ENCODE data around the gene OTOP2.

The OTOP2 gene

DNA sequence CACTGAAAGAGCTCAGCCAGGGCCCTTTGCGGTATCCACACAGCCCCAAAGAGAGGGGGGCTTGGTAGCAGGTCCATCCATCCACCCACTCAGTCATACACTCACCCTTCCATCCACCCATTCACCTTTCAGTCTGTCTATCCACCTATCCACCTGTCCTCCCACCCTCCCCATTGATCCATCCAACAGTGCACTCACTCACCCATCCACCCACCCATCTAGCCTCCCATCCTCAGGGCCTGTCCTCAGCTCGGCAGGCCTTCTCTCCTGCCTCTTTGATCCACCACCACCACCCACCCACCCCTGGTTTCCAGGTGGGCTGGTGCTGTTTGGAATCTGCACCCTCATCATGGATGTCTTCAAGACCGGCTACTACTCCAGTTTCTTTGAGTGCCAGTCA lies 1.2 kb downstream of the OTOP2 start:
- no peak for DNase-seq

DNA sequence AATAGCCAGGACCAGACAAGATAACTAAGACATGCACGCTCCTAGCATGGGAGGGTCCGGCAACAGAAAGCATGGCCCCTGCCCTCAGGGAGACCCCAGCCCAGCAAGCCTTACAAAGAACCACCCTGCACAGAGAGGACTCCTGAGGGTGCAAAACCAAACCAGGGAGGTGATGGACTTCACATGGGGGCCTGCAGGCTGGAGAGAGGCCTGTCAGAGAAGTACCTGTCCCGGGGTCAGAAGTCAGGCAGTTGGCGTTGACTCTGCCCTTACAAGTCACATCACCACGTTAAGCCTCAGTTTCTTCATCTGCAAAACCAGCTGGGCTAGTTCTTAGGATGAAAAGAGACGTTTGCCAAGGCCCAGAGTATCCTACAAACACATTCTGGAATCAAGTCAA lies 4.7 kb downstream of the OTOP2 start:
- no peak for DNase-seq

DNA sequence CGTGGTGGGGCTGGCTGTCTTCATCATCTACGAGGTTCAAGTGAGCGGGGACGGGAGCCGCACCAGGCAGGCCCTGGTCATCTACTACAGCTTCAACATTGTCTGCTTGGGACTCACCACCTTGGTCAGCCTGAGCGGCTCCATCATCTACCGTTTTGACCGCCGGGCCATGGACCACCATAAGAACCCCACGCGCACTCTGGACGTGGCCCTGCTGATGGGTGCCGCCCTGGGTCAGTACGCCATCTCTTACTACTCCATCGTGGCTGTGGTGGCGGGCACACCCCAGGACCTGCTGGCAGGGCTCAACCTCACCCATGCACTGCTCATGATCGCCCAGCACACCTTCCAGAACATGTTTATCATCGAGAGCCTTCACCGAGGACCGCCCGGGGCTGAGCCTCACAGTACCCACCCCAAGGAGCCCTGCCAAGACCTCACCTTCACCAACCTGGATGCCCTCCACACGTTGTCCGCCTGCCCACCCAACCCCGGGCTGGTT lies 6.5 kb downstream of the OTOP2 start:
- DNase-seq, result no peak

DNA sequence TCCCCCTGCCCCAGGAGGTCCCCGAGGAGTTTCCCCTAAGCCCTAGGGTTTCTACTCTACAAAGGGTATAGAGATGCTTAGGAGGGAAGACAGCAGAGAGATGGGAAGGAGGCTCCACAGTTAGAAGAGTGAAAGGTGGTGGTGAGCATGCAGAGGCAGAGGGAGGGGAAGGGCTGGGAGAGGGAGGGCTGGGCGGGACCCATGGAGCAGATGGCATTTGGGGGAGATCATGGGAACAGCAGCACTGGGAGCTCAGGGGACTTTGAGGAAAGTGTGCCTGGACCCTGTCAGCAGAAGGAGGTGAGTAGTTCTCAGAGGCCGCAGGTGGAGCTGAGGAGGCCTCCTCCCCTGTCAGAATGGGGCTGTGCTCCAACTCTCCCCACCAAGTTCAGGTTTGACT lies 11.0 kb downstream of the OTOP2 start:
- peak in 1 of 2 experiments; percentile 65 for DNase-seq

DNA sequence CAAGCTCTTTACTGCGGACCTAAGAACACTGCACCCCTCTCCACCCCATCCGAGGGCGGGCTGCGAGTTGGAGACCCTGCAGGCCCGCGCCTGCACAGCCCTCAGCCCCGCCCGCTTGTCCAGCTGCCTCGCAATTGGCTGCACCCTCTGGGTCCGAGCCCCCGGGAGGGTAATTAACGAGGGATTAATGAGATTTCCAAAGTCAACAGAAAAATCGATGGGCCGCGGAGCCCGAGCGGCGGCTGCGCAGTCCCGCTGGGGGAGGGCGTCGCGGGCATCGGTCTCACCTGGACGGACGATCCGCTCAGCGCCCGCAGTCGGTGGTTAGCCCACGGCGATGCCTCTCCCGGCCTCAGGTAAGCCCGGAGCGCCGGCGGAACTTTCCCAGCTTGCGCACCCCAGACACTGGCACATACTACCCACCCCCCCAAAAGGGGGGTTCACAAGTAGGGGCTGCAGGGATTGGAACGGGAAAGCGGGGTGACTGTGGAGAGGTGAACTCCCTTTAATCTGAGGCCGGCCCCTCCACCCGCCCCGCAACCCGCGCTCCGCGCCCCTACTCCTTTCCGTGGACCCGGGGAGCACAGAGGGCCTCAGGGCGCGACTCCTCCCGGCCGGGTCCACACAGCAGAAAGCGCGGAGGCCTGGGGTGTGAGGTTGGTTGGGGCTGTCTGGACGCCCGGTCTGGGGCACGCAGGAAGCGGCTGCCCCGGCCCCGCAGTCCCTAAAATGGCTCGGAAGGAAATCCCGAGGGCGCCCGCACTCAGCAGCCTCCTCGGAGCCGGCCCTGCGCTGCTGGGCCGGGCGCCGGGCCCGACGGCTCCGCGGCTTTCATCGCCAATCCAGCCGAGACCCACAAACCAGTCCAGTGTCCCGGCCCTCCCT lies 11.8 kb downstream of the OTOP2 start, which contains the start of gene OTOP3:
TSS of gene OTOP3 (plus strand) at position 314 of the 885 bp plus-strand sequence. CDS start at position 338, 24 bp downstream.
- DNase-seq, result peak; percentile 87 to 93

DNA sequence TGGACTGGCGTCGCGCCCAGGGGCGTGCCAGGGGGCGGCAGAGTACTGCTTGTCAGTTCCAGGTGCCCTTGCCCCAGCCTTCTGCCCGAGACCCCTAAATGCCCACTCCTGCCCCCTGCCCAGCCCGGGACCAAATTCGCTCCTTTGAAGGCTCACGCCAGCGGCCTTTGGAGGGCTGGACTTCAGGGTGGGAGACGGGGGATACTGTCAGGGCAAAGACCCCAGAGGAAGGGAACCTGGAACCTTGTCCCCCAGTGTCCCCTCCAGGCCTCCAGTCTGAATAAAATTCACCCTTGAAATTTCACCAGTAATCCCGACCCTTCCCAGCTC lies 12.4 kb downstream of the OTOP2 start:
- DNase-seq, result peak in 1 of 2 experiments; percentile 37

DNA sequence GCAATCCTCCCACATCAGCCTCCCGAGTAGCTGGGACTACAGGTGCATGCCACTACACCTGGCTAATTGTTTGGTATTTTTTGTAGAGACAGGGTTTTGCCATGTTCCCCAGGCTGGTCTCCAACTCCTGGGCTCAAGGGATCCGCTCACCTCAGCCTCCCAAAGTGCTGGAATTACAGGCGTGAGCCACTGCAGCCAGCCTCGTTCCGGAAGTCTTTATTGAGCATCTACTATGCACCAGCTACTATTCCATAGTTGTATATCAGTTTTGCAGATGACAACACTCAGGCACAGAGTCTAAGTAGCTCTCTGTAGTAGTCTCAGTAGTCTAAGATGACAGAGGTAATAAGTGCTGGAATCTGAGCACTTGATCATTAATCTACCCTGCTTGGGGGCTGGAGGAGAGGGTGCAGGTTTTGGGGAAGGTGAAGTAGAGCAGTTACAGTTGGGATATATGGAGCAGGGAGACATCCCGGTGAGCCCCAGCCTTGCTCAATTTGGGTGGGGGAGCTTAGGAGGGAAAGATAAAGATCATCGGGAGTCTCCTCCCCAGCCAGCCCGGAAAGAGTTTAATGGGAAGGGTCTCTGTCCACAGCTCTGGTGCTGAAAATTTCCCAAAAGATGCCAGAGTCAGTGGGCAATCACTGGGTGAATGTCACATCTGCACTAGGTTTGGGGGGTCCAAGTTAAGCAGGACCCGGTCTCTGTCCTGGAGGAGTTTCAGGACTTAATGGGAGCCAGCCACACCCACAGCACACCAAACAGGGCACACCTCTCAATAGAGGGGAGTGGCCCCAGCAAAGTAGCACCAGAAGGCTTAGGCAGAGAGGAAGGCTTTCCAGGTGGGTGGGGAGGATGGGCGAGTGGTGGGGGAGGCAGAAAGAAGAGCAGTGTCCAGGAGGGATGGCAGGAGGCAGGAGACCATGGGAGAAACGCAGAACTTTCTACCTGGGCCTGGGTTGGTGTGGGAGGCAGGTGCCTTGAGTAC lies 13.3 kb downstream of the OTOP2 start:
- peak; percentile 63 to 84 for DNase-seq

DNA sequence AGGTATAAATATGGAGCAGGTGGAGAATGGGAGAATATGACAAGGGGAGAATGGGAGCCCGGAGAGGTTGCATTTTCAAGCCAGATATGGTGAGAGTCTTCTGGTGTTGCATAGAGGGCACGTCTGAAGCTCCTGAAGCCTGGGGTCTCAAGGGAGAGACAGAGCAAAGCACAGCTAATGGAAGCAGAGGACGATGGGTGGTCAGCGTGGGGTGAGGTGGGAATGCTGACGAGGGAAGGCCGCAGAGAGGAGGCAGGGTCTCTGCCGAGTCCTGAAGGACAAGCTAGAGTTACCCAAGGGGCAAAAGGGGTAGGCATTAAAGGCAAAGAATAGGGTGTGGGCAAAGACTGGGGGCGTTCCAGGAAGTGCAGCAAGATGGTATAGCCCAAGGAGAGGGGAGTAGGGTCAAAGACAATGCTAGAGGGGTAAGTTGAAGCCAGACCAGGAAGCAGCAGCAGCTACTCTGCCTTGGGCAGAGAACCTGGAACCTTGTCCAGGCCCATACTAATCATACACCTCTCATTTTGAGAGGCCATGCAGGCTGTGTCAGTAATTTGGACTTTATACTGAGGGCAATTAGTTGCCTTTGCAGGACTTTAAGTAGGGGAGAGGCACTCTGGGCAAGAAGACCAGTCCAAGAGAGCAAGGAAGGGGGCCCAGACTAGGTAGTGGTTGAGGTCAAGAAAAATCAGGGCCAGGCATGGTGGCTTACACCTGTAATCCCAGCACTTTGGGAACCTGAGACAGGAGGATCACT lies 14.3 kb downstream of the OTOP2 start:
- DNase-seq, result no peak

DNA sequence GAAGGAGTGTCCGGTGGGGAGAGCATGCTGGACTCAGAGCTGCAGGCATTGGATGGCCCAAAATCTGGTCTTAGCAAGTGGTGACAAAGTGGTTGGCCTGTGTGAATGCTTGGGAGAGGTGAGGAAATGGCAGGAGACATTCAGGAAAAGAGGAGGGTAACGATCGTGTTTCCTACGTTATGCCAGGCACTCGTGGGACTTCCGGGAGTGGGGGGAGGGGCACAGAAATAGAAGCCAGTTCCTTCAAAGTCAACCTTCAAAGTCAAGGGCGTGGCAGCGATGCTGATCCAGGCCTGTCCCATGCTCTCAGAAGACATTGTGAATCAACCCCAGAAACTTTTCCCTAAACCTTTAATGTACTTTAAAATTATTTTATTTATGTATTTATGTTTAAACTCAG lies 15.5 kb downstream of the OTOP2 start:
- DNase-seq, result no peak

DNA sequence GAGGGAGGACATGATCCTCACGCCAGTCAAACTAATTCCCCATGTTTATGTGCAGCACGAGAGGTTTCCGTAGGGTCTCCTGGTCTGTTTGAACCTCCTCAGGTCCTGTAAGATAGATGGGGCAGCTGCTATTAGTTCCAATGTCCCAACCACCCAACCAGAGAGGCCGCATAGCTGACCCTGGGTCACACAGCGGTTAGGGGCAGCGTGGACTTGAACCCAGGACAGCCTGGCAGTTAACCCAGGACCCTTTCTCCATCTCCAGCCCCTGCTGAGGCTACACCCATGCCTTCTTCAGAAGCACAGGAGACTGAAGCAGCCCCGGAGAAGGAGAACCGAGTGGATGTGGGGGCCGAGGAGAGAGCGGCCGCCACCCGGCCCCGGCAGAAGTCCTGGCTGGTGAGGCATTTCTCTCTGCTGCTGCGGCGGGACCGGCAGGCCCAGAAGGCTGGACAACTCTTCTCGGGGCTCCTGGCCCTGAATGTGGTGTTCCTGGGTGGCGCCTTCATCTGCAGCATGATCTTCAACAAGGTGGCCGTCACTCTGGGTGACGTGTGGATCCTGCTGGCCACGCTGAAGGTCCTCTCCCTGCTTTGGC lies 17.2 kb downstream of the OTOP2 start:
- DNase-seq, result no peak

DNA sequence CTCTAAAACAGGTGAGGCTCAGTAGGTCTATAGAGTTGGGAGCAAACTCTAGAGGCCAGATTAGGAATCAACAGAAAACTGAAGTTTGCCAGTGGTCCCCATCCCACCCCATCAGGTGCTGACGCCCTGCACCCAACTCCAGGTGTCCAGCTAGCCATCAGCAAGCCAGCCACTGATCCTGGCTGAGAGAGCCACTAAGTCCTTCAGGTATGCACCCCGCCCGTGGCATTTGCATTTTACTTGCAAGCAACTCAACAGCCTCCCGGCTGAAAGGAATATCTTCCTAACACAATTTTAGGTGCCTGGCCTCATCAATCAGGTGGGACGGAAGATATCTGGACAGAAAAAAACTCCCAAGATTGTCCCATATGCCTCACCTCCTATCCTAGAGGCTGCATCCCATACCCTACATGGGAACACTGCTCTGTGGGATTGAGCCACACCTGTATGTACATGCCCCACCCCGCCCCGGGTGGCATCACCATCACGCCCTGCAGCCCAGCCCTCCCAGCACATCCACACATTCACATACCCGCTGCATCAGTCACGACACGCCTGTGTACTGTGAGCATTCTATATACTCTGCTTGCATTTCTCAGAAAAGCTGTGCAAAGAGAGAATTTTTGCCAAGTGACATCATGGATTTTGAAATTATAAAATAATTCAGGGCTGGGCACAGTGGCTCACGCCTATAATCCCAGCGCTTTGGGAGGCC lies 19.9 kb downstream of the OTOP2 start:
- no peak for DNase-seq

DNA sequence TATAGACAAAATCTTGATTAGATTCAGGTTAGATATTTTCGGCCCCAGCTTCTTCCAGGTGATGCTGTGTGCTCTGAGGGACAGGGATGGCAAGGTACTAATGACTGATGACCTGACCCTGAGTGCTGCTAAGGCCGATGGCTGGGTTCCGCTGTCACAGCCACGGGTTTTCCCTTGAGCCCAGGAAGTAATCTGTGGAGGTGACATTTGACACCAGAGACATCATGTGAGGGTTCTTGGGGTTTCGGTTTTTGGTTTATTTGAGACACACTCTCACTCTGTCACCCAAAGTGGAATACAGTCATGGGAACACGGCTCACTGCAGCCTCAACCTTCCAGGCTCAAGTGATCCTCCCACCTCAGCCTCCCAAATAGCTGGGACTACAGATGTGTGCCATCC lies 21.5 kb downstream of the OTOP2 start:
- no peak for DNase-seq

DNA sequence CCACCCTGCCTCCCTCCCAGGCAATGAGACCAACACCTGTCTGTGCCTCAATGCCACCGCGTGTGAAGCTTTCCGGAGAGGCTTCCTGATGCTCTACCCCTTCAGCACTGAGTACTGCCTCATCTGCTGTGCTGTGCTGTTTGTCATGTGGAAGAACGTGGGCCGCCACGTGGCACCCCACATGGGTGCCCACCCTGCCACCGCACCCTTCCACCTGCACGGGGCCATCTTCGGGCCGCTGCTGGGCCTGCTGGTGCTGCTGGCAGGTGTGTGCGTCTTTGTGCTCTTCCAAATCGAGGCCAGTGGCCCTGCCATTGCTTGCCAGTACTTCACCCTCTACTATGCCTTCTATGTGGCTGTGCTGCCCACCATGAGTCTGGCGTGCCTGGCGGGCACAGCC lies 22.6 kb downstream of the OTOP2 start:
- no peak for DNase-seq

DNA sequence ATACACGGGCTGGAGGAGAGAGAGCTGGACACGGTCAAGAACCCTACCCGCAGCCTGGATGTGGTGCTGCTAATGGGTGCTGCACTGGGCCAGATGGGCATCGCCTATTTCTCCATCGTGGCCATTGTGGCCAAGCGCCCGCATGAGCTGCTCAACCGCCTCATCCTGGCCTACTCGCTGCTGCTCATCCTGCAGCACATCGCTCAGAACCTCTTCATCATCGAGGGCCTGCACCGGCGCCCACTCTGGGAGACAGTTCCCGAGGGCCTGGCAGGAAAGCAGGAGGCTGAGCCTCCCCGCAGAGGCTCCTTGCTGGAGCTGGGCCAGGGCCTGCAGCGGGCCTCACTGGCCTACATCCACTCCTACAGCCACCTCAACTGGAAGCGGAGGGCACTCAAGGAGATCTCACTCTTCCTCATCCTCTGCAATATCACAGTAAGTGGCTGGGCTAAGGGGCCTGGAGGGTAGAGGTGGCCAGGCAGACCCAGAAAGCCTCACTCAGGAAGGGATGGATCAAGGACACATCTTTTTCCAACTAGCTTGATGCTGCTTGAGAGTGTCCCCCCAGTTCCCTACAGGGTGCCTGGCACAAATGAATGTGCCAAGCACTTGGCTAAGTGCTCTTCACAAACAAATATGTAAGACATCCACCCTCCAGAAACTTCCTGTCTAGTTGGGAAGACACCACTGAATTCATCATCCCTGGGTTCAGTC lies 23.1 kb downstream of the OTOP2 start:
- DNase-seq, result no peak

DNA sequence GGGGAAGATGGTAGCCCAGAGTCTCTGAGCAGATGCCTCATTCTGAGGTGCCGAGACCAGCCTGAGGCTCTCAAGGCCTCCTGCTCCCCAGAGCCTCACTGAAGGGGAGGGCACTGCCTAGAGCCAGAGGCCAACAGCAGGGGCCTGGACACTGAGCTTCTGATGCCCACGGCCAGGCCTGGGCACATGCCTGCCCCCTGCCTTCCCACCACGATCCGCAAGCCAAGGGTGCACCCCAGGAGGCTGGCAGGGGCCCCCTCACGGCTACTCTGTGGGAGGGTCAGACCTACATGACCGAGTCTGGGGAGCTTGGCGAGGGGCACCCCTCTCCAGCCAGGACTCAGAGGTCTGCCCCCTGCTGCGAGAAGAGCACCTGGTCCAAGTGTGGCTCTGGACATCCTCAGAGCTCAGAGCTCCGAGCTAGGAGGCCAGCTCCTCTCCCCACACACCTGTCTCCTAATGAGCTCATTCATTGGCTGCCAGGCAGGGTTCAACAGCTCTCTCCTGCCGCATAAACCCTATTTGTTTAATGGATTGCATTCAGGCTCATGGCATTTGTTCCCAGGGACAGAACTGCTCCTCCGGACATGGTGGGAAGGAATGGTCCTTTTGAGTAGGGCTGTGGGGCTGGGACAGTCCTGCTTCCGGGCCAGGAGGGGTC lies 25.5 kb downstream of the OTOP2 start:
- no peak for DNase-seq

DNA sequence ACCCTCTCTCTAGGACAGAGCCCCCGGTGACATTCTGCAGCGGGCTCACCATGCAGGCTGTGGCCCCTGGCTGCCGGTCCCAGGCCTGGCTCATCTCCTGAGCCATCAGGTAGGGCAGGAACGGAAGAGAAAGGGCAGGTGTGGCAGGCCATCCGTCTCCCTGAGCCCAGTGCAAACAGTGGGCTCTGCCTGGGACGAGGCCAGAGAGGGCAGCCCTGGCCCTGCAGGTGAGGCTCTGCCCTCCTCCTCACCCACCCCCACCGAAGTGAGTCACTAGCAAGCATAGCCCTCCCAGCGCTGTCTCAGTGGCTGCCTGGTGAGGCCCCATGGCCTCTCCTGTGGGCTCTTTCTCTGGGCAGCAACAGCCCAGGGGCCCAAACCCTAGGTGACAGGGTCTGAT lies 26.1 kb downstream of the OTOP2 start:
- no peak for DNase-seq

DNA sequence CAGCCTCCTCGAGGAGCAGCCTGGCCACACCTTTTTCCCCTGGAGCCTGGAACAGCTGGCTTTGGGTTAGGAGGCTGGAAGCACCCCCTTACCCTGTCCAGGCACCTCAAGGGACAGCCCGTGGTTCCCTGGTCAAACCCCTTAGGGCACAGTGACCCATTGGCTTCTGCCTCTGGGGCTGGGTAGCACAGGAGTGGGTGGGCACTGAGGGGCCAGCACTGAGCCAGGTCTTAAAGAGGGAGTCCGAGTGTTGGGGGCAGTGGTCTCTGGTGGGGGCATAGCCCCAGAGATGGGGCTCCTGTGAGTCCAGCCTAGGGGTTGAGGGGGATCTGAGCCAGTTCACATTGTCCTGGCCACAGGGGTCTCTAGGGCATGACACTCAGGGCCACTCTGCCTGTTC lies 27.0 kb downstream of the OTOP2 start:
- DNase-seq, result no peak

DNA sequence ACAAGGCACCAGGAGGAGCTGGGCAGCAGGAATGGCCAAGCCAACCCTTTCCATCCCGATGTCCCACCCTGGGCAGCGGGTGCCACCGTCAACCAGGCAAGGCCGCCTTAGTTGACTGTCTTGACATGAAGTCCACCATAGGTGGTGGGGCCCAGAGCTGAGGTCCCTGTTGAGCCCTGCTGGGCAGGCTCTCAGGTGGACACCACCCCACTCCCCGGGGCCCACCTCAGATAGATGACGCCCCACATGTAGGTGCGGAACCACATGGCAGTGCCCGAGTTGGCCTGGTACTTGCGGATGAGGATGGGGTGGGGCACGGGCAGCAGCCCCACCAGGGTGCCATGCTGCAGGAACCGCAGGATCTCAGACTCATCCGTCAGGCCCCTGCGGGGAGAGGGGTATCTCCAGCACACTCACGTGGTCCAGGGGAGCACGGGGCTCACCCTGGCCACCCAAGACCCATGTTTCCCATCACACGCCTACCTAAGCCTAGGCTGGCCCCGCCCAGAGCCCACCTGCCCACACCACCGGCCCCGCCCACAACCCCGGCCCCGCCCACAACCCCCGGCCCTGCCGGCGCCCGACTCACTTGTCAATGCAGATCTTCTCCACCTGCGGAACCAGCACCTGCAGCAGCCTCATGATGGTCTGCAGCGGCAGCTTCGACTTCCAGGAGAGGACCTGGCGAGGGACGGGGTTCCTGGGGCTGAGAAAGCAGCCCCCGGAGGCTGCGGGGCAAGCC lies 27.8 kb downstream of the OTOP2 start:
- DNase-seq, result no peak

DNA sequence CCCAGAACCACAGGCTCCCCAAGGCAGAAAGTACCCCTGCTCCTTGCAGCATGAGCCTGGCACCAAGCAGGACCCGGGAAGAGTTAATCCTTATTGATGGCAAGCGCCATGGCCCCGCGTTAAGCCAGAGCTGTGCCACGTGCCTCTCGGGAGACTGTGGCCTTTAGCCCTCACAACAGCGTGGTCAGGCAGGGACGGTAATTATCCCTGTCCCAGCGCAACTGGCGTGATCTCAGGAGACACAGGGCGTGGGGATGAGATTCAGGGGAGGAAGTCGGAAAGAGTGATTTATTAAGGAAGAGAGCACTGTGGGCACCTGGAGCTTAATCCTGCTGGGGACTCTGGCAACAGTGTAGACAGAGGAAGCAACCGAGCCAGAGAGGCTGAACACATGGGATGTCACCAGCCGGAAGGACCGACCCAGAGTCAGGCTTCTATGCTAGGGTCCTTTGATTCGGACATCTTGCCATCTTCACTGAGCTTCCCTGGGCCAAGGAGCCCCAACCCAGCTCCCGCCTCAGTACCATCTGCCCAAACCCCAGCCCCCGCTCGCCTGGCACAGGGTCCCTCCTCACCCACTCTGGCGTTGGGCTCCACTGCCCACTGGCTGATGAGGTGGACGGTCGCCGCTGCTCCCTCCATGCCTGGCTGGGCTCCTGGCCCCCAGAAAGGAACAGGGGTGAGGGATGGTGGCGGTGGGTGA lies 28.5 kb downstream of the OTOP2 start:
- DNase-seq, result no peak

Measured in NCI-H524 (cell line).